Fibroblast of pulmonary artery (primary cell): ENCODE results near the gene FAM83F.

Experiments used
- DNase-seq: peaks from one replicate; pipeline ENCODE4 v3.0.0-alpha.2; 2010; ENCODE audit warnings: low read depth
- H3K4me3 ChIP-seq: replicated peaks from 2 replicates; pipeline ENCODE4 v1.5.1; 2011; ENCODE audit warnings: low read depth, mild to moderate bottlenecking, control low read depth, low read length, moderate library complexity
- CTCF ChIP-seq: IDR thresholded peaks from 2 replicates; pipeline ENCODE4 v1.5.1; 2011; ENCODE audit warnings: mild to moderate bottlenecking, control low read depth, low read length, inconsistent platforms; ENCODE audit errors: missing control alignments

Gene FAM83F

GRCh38 chr22:39995393-39996252 is 869 bp downstream of the FAM83F start:
- no peak for DNase-seq
- no peak overlapping the region for H3K4me3 ChIP-seq

DNA sequence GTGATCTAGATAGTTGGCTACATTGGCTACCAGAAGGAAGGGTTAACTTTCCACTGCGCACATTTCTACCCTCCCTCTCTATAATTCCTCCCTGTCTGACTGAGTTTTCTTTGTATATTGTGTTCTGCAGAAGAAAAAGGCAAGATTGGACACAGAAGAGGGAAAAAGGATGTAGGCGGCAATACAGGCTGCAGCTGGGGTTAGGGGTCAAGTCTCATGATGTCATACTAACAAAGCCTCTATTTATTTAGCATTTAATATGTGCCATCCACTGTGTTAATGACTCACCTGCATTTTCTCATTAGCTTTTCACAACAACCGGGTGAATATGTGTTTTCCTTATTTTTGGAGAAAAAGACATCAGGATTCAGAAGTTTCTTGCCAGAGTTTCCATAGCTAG is 2.0 kb downstream of the FAM83F start:
- DNase-seq: no peak
- no peak for TF ChIP-seq CTCF
- no peak overlapping the region for H3K4me3 ChIP-seq

More at GRCh38 chr22:39995393-39996252, 869 bp downstream of the FAM83F start:
- no peak for TF ChIP-seq CTCF

GRCh38 chr22:39997421-39997820 is 2.7 kb downstream of the FAM83F start:
- TF ChIP-seq CTCF: no peak
- no peak overlapping the region for H3K4me3 ChIP-seq
- no peak for DNase-seq

DNA sequence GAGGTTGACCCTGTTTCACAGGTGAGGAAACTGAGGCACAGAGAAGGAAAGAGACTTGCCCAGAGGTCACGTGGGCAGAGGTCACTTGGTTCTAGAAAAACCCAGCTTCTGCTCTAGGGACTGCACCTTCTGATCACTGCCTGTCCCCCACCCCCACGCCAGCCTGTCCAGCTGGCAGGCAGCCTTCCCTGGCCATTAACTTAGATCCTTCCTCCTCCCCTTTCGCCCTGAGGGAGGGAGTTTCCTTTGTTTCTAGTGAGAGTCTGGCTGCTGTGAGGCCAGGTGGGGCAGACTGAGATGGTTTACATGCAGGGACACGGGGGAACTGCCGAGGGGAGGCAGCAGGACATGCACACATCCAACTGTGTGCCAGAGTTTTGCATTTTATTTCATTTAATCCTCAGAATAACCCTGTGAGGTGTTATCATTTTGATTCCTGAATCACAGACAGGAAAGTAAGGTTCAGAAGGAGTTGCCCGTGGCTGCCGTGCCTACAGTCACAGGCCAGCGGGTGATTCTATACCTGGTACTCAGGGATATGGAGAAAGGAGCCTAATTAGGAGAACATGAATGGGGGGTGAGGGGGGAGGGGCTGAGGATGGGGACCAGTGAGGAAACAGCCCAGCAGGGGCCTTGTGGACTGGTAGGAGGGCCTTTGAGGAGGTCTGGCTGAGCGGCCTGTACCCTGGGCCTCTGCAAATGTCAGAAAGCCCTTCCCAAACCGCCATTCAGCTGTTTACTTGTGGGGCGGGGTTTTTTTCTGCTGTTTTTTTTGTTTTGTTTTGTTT is 3.4 kb downstream of the FAM83F start:
- H3K4me3 ChIP-seq: no peak overlapping the region

GRCh38 chr22:39999144-39999757 is 4.5 kb downstream of the FAM83F start:
- peak; percentile 57 for DNase-seq
- no peak overlapping the region for H3K4me3 ChIP-seq
- TF ChIP-seq CTCF: no peak

More for the DNA sequence above, 3.4 kb downstream of the FAM83F start:
- TF ChIP-seq CTCF: no peak
- DNase-seq: peak; percentile 38

- no peak for DNase-seq
- H3K4me3 ChIP-seq: no peak overlapping the region
- TF ChIP-seq CTCF: no peak
Measured at GRCh38 chr22:40000171-40000570, 5.4 kb downstream of the FAM83F start.
